ENCODE results near the gene RPL41. TPM values are rescaled to one million over a fixed set of nuclear protein-coding genes. Genes with fewer than 3 reads are reported as not detected.
A peak's percentile ranks its signal among the peaks of the same experiment; 100 is the strongest.
"Not testable (repeated sequence)": the region's sequence is repeated elsewhere in the genome, so short reads cannot be mapped to it uniquely, and the experiment has no call there.

RPL41 gene
- total RNA-seq, 1 donor from 2014 or later, result 1,399 TPM

- no peak for DNase-seq (ENCODE audit: low spot score in 2 of 2)
- no peak for FAIRE-seq
Observed at GRCh38 chr12:56152756-56153677, 36.6 kb downstream of the RPL41 start.

GRCh38 chr12:56153678-56154065, 37.2 kb downstream of the RPL41 start:
- FAIRE-seq, result no peak

GRCh38 chr12:56154246-56154771, 37.9 kb downstream of the RPL41 start:
- FAIRE-seq, result no peak
- no peak for DNase-seq (ENCODE audit: low spot score in 2 of 2)

More at GRCh38 chr12:56153678-56154065, 37.2 kb downstream of the RPL41 start:
- no peak for DNase-seq (ENCODE audit: low spot score in 2 of 2)

DNA sequence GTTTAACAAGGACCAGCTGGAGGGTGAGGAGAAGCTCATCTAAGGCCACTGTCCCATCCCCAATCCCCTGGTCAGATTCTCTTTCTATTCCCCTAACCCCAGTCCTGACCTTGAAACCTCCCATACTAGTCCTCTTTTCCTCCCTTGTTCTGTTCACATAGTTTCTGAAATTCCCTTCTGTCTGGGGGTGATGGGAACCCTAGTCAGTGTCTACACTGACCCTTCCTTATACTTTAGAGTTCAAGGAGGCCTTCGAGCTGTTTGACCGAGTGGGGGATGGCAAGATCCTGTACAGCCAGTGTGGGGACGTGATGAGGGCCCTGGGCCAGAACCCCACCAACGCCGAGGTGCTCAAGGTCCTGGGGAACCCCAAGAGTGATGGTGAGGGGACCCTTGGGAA, 38.4 kb downstream of the RPL41 start:
- DNase-seq (ENCODE audit: low spot score in 2 of 2), result no peak
- FAIRE-seq, result no peak

GRCh38 chr12:56155256-56155845, 38.9 kb downstream of the RPL41 start:
- no peak for FAIRE-seq

DNA sequence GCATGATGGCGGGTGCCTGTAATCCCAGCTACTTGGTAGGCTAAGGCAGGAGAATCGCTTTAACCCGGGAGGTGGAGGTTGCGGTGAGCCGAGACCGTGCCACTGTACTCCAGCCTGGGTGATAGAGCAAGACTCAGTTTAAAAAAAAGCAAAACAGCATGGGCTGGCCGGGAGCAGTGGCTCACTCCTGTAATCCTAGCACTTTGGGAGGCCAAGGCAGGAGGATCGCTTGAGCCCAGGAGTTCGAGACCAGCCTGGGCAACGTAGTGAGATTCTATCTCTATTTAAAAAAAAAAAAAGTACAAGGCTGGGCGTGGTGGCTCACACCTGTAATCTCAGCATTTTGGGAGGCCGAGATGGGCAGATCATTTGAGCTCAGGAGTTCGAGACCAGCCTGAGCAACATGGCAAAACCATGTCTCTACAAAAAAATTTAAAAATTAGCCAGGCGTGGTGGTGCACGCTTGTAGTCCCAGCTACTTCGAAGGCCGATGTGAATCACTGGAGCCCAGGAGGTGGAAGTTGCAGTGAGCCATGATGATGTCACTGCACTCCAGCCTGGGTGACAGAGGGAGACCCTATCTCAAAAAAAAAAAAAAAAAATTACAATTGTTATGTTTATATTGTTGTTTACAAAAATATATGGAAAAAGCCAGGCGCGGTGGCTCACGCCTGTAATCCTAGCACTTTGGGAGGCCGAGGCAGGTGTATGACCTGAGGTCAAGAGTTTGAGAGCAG, 40.2 kb downstream of the RPL41 start:
- not testable (repeated sequence) for FAIRE-seq; DNase-seq (ENCODE audit: low spot score in 2 of 2)

More at GRCh38 chr12:56155256-56155845, 38.9 kb downstream of the RPL41 start:
- DNase-seq (ENCODE audit: low spot score in 2 of 2), result no peak

DNA sequence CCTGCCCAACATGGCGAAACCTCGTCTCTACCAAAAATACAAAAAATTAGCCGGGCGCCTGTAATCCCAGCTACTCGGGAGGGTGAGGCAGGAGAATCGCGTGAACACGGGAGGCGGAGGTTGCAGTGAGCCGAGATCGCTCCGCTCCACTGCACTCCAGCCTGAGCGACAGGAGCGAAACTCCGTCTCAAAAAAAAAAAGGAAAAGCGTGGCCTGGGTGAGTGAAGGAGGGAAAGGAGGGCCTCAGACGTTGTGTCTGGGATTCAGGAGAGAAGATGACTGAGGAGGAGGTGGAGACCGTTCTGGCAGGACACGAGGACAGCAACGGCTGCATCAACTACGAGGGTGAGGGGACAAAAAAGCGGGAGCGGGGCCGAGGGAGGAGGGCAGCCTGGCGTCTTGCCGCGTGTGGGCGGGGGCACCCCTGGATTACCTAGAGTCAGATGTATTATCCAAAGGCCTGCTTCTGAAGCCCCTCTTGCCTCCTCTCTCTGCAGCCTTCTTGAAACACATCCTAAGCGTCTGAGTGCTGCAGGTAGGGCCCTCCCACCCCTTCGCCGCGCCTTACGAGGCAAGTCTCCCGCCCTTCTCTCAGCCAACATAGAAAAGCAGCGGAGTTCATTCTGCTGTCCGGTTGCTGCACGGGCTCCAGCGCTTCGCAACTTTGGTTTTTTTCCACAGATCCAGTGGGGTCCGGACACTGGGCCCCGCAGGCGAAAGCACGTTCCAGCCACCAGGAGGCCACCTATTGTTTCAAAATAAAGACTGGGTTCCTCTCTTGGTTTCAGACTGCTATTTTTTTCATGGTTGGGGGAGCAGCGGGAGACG, 41.0 kb downstream of the RPL41 start:
- FAIRE-seq (no peak), DNase-seq (ENCODE audit: low spot score in 2 of 2) (peak in 1 of 2 donors; percentile 63)

GRCh38 chr12:56158029-56158925, 41.8 kb downstream of the RPL41 start, which contains the start of gene MYL6:
TSS of gene MYL6 (plus strand) at chr12:56158359. CDS start at chr12:56158402, 43 bp downstream.
- no peak for FAIRE-seq

DNA sequence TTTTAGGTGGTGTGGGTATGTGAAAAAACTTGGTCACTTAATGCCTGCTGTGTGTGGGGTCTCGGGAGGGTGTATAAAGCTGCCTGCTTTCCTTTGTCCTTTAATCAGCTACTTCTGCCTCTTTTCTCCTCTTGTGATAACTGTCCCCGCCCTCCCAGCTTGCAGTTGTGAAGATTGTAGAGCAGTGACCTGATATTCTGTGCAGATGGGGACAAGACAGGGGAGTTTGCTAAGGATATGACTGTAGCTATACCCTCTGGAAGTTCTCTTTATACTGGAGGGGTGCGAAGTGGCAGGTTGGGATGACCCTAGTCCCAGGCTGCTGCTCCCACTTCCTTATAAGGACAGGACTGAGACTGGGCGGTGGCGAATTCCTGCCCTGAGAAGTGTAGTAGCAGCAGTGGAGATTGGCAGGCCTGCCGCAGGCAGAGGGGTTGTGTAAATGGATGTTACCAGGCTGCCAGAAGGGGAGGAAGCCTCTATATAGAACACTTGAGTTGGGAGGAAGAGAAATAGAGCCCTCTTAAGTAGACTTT, 42.6 kb downstream of the RPL41 start:
- no peak for FAIRE-seq
- peak; percentile 42 to 62 for DNase-seq (ENCODE audit: low spot score in 2 of 2)

More at GRCh38 chr12:56158029-56158925, 41.8 kb downstream of the RPL41 start, which contains the start of gene MYL6:
- peak; percentile 90 to 95 for DNase-seq (ENCODE audit: low spot score in 2 of 2)

- FAIRE-seq, result no peak
- DNase-seq (ENCODE audit: low spot score in 2 of 2), result no peak
Observed at GRCh38 chr12:56159482-56160192, 43.2 kb downstream of the RPL41 start.

DNA sequence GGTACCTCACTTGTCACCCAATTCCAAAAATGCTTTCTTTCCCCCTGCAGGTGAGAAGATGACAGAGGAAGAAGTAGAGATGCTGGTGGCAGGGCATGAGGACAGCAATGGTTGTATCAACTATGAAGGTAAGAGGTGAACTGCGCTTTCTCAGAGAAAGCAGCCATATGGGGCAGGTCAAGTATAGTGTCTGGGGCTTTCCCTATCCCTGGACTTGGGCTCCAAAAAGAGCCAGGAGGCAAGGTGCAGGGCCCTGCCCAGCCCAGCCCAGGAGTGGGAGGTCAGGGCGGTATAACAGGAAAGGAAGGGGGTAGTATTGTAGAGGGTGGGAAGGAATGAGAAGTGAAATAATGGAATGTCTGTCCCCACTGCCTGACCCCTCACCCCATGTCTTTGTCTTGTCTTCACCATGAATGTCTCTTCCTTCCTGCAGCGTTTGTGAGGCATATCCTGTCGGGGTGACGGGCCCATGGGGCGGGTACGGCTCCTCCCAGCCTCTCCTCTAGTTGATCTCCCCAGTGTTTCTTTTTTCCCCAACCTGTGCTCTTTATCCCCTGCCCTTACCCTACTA, 43.8 kb downstream of the RPL41 start:
- FAIRE-seq, result no peak
- DNase-seq (ENCODE audit: low spot score in 2 of 2), result no peak

DNA sequence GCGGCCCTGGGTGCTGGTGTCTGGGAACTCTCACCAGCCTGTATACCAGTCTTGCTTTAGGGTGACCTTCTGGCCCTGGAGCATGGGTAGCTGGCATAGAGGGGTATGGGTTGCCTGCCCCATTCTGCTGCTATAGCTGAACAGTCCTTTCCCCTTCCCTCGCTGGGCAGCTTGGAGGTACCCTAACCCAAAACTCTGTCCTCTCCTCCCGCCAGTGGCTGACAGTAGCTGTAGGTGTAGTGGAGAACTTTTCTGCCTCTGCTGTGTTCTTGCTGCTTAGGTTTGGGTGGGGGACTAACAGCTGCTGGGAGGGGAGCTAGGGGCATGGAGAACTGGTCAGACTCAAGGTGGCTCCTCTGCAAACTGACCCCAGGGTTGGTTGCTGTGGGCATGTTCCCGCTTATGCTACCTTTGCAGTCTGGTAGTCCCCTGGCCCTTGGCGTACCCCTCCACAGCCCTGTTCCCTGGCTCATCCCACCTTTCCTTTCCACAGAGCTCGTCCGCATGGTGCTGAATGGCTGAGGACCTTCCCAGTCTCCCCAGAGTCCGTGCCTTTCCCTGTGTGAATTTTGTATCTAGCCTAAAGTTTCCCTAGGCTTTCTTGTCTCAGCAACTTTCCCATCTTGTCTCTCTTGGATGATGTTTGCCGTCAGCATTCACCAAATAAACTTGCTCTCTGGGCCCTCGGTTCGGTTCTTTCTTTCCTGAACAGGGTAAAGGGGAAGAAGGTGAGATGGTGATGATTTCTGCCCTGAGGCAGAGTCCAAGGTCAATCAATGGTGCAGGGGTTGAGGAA, 44.7 kb downstream of the RPL41 start:
- FAIRE-seq, result no peak
- no peak for DNase-seq (ENCODE audit: low spot score in 2 of 2)

- no peak for DNase-seq (ENCODE audit: low spot score in 2 of 2)
- FAIRE-seq, result no peak
Observed at GRCh38 chr12:56161690-56162351, 45.4 kb downstream of the RPL41 start.

GRCh38 chr12:56162468-56163290, 46.2 kb downstream of the RPL41 start:
- DNase-seq (ENCODE audit: low spot score in 2 of 2) (no peak), FAIRE-seq (no peak)
